ENCODE measurements around the gene SEPTIN5. TPM values are rescaled to one million over a fixed set of nuclear protein-coding genes. Genes with fewer than 3 reads are reported as not detected.

SEPTIN5 gene
- 1 to 10 TPM in 2 of 3 donors, under 1 TPM in 1; 0.52 to 4.5 (median 1.9) TPM for total RNA-seq
- 3.3 TPM for total RNA-seq (2013)

DNA sequence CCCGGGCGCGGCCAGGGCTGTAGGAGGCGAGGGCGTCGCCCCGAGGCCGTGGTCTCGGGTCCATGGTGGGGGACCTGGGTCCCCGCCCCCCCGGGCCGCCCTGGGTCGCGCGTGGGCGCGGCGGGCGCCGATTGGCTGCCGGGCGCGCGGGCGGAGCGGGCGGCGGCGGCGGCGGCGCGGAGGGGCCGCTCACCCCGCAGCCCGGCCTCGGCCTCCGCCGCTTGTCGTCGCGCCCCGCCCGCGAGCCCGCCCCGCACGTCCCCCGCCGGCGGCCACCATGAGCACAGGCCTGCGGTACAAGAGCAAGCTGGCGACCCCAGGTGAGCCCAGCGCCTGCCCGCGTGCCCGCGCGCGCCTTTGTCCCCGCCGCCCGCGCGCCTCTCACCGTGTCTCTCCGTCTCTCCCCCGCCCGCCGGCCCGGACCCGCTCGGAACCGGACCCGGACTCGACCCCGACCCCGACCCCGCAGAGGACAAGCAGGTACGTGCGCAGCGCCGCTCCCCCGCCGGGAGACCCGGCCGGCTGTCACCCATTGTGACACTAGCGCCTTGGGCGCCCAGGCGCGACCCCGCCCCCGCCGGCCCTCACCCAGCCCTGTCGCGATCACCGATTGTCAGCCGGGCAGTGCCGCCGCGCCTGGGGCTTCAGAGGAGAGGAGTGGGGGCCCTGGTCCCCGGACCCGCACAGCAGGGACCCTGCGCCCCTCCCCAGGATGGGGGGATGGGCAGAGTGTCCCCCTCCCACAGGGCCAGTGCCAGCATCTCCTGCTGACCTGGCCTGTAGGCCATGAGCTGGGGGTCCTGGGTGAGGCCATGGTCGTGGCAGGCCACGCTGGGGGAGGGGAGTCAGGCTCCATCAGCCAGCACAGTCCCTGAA is at the start of gene SEPTIN5:
Gene SEPTIN5 (plus strand): TSS at position 192 of the 876 bp plus-strand sequence. CDS start 86 bp downstream, at position 278.
- H3K4me3 ChIP-seq (ENCODE audit: low read length) = no peak within 1 kb of the TSS
- peak within 1 kb of the TSS; percentile 75 for H3K4me3 Mint-ChIP-seq
- H3K4me1 Mint-ChIP-seq = peaks cover 0 to 4% of the 10 kb centered on the region in 2 donors
- peaks cover 14% of the 10 kb centered on the region for H3K4me1 ChIP-seq (ENCODE audit: control insufficient read depth, insufficient read depth, low read length)
- ATAC-seq = no peak
- H3K27me3 Mint-ChIP-seq (ENCODE audit: low read depth in 2 of 2) = peaks cover 4 to 25% of the 10 kb centered on the region in 2 donors
- WGBS (ENCODE audit: insufficient coverage) = 2% methylated on average over 106 of the region's 106 CpGs
- no peaks in the 10 kb centered on the region for H3K36me3 ChIP-seq (ENCODE audit: control insufficient read depth, insufficient read depth, low read length)
- no peaks in the 10 kb centered on the region for H3K9me3 Mint-ChIP-seq
- peaks cover 26% of the 10 kb centered on the region for H3K27me3 ChIP-seq (ENCODE audit: control insufficient read depth, insufficient read depth, low read length)
- TF ChIP-seq, protein P1, sequence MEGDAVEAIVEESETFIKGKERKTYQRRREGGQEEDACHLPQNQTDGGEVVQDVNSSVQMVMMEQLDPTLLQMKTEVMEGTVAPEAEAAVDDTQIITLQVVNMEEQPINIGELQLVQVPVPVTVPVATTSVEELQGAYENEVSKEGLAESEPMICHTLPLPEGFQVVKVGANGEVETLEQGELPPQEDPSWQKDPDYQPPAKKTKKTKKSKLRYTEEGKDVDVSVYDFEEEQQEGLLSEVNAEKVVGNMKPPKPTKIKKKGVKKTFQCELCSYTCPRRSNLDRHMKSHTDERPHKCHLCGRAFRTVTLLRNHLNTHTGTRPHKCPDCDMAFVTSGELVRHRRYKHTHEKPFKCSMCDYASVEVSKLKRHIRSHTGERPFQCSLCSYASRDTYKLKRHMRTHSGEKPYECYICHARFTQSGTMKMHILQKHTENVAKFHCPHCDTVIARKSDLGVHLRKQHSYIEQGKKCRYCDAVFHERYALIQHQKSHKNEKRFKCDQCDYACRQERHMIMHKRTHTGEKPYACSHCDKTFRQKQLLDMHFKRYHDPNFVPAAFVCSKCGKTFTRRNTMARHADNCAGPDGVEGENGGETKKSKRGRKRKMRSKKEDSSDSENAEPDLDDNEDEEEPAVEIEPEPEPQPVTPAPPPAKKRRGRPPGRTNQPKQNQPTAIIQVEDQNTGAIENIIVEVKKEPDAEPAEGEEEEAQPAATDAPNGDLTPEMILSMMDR (IDR thresholded peaks at IDR 0.05) = no peak
- no peak within 1 kb of the TSS for H3K27ac ChIP-seq (ENCODE audit: low read length)
- H3K9me3 ChIP-seq (ENCODE audit: control insufficient read depth, insufficient read depth, low read length) = no peaks in the 10 kb centered on the region
- no peaks in the 10 kb centered on the region for H3K36me3 Mint-ChIP-seq
- H3K27ac Mint-ChIP-seq = no peak within 1 kb of the TSS
- no peak for DNase-seq
- intact Hi-C loops (cut with micrococcal nuclease) = loop anchor here (5.0 kb wide), 1 partner anchor 37 kb away; no protein-coding TSS in a partner anchor

DNA sequence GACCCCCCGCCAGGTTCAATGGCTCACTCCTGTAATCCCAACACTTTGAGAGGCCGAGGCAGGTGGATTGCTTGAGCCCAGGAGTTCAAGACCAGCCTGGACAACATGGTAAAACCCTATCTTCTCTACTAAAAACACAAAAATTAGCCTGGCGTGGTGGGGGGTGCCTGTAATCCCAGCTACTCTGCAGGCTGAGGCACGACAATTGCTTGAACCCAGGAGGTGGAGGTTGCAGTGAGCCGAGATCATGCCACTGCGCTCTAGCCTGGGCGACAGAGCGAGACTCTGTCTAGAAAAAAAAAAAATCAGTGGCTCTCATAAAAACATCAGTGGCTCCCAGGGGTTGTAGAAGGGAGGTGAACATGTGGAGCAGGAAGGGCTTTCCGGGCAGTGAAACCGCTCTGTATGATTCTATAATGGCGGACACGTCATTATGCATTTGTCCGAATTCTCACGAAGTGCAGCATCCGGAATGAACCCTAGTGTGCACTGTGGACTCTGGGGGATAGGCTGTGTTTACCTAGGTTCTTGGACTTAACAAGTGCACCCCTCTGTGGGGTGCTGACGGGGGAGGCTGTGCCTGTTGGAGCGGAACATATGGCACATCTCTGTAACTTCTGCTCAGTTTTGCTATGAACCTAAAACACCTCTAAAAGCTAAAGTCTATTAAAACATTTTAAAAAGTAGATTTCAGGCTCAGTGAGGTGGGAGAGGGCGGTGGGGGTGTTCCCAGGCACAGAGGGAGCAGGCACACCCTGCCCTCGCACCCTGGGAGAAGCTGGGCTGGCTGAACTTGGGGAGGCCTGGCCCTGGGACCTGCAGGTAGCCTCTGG is 49.1 kb upstream of the SEPTIN5 start:
- no peaks in the 10 kb centered on the region for H3K36me3 Mint-ChIP-seq
- WGBS (ENCODE audit: insufficient coverage) = 90% methylated on average over 17 of the region's 19 CpGs
- no peak for DNase-seq
- Histone ChIP-seq H3K4me1 (ENCODE audit: control insufficient read depth, insufficient read depth, low read length) (no peaks in the 10 kb centered on the region), H3K27ac (ENCODE audit: low read length) (no peak overlapping the region), H3K27me3 (ENCODE audit: control insufficient read depth, insufficient read depth, low read length) (no peaks in the 10 kb centered on the region), H3K4me3 (ENCODE audit: low read length) (no peak overlapping the region), H3K9me3 (ENCODE audit: control insufficient read depth, insufficient read depth, low read length) (no peaks in the 10 kb centered on the region), H3K36me3 (ENCODE audit: control insufficient read depth, insufficient read depth, low read length) (no peaks in the 10 kb centered on the region)
- TF ChIP-seq, protein P1 (IDR thresholded peaks at IDR 0.05) = no peak
- intact Hi-C loops (cut with micrococcal nuclease) = no loop called here
- no peak for ATAC-seq
- no peak overlapping the region for H3K27ac Mint-ChIP-seq
- H3K27me3 Mint-ChIP-seq (ENCODE audit: low read depth in 2 of 2) = peaks cover 8 to 10% of the 10 kb centered on the region in 2 donors
- no peak overlapping the region for H3K4me3 Mint-ChIP-seq
- H3K9me3 Mint-ChIP-seq = no peaks in the 10 kb centered on the region
- H3K4me1 Mint-ChIP-seq = no peaks in the 10 kb centered on the region

DNA sequence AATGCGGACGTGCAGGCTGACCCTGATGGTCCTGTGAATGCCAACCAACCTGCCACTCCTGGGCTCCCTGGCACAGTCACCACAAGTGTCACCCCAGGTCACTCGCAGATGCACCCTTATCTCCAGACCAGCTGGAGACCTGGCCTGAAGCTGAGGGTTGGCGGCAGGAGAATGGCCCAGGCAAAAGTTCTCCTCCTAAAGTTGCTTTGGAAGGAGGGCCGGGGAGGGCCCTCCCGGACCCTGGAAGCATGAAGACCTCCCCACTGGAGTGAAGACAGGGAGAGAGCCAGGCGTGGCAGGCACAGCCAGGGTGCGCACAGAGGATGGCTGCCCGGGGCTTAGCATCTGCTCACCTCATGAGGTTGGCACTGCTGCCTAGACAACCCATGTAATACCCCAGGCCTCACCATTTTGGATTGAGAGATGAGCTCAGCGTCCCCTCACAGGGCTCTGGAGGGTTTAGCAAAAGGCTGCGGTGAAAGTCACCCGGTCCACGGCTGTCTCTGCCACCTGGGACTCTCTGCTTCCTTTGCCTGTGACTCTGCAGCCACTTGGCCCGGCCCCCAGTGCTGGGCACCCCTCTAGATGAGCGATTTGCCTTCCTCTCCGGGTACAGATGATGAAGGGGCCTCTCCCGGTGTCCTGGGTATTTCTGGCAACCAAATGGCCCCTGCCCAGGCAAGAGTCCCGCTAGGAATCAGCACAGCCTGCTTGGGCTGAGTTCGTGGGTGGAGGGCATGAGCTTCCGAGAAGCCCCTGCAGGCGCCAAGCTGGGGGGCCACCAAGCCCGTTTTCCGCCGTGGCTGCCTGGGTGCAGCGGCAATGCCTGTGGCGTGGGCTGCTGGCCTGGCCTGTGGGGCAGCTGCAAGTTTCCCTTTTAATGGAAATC is 48.3 kb upstream of the SEPTIN5 start:
- Histone ChIP-seq H3K4me3 (ENCODE audit: low read length) (no peak overlapping the region), H3K27ac (ENCODE audit: low read length) (no peak overlapping the region), H3K36me3 (ENCODE audit: control insufficient read depth, insufficient read depth, low read length) (no peaks in the 10 kb centered on the region), H3K4me1 (ENCODE audit: control insufficient read depth, insufficient read depth, low read length) (no peaks in the 10 kb centered on the region), H3K9me3 (ENCODE audit: control insufficient read depth, insufficient read depth, low read length) (no peaks in the 10 kb centered on the region), H3K27me3 (ENCODE audit: control insufficient read depth, insufficient read depth, low read length) (no peaks in the 10 kb centered on the region)
- no peak overlapping the region for H3K27ac Mint-ChIP-seq
- TF ChIP-seq, protein P1 (IDR thresholded peaks at IDR 0.05) = no peak
- intact Hi-C loops (cut with micrococcal nuclease) = no loop called here
- no peaks in the 10 kb centered on the region for H3K36me3 Mint-ChIP-seq
- no peaks in the 10 kb centered on the region for H3K4me1 Mint-ChIP-seq
- H3K9me3 Mint-ChIP-seq = no peaks in the 10 kb centered on the region
- 90% methylated on average over 26 of the region's 26 CpGs for WGBS (ENCODE audit: insufficient coverage)
- ATAC-seq = no peak
- peaks cover 8 to 10% of the 10 kb centered on the region in 2 donors for H3K27me3 Mint-ChIP-seq (ENCODE audit: low read depth in 2 of 2)
- no peak overlapping the region for H3K4me3 Mint-ChIP-seq
- no peak for DNase-seq

Measured in natural killer cell (primary cell).